ENCODE measurements around the gene SKA3.
"Not testable (repeated sequence)": the region's sequence is repeated elsewhere in the genome, so short reads cannot be mapped to it uniquely, and the experiment has no call there.

SKA3 gene

DNA sequence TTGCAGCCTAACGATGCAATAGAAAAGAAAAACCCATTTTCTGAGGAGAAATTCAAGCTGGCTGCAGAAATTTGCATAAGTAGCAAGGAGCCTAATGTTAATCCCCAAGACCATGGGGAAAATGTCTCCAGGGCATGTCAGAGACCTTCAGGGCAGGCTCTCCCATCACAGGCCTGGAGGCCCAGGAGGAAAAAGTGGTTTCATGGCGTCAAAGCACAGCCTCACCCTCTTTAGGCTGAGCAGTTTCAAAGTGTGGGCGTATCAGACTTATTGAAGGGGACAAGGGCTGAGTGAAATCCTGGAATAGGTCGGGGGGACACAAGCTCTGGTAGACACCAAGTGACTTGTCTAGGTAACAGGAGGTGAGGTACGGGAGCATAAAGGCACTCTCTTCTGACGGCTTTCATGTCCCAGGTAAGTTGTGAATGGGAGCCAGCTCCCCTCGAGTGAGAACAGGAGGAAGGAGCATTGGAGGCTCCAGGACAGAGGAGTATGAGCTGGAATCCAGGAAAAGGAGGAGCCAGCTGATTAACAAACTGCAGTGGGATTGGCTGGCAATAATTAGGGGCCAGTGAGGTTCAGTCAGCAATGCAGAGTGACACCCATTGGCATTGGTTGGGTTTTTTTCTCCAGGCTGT lies 35.9 kb upstream of the SKA3 start:
- no peaks in the 10 kb centered on the region for H3F3A ChIP-seq (ENCODE audit: control insufficient read depth, insufficient read depth)
- H3K9me3 ChIP-seq (ENCODE audit: control insufficient read depth, insufficient read depth, low read length) = no peaks in the 10 kb centered on the region
- H3K27me3 ChIP-seq (ENCODE audit: control insufficient read depth, low read length) = no peaks in the 10 kb centered on the region
- no peaks in the 10 kb centered on the region for H3K36me3 ChIP-seq (ENCODE audit: control insufficient read depth, low read length)
- no peaks in the 10 kb centered on the region for H3K79me2 ChIP-seq (ENCODE audit: control insufficient read depth, low read length)
- no peaks in the 10 kb centered on the region for H4K20me1 ChIP-seq (ENCODE audit: control insufficient read depth, insufficient read depth, low read depth, low read length)
- H3K4me2 ChIP-seq (ENCODE audit: low read length) = no peak overlapping the region
- no peaks in the 10 kb centered on the region for H3K4me1 ChIP-seq (ENCODE audit: control insufficient read depth, low read length)
- no peaks in the 10 kb centered on the region for H3K9me2 ChIP-seq (replicated peaks; ENCODE audit: control insufficient read depth, low read length)
- TF ChIP-seq EZH2phosphoT487 (IDR thresholded peaks at IDR 0.05; ENCODE audit: borderline replicate concordance, low read length) = no peak
- TF ChIP-seq, protein P1, sequence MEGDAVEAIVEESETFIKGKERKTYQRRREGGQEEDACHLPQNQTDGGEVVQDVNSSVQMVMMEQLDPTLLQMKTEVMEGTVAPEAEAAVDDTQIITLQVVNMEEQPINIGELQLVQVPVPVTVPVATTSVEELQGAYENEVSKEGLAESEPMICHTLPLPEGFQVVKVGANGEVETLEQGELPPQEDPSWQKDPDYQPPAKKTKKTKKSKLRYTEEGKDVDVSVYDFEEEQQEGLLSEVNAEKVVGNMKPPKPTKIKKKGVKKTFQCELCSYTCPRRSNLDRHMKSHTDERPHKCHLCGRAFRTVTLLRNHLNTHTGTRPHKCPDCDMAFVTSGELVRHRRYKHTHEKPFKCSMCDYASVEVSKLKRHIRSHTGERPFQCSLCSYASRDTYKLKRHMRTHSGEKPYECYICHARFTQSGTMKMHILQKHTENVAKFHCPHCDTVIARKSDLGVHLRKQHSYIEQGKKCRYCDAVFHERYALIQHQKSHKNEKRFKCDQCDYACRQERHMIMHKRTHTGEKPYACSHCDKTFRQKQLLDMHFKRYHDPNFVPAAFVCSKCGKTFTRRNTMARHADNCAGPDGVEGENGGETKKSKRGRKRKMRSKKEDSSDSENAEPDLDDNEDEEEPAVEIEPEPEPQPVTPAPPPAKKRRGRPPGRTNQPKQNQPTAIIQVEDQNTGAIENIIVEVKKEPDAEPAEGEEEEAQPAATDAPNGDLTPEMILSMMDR (IDR thresholded peaks at IDR 0.05; ENCODE audit: low read depth, low read length, poor library complexity, severe bottlenecking) = no peak
- H3K27ac ChIP-seq (ENCODE audit: low read depth, low read length) = no peak overlapping the region
- no peak overlapping the region for H3K4me3 ChIP-seq (ENCODE audit: low read length)

DNA sequence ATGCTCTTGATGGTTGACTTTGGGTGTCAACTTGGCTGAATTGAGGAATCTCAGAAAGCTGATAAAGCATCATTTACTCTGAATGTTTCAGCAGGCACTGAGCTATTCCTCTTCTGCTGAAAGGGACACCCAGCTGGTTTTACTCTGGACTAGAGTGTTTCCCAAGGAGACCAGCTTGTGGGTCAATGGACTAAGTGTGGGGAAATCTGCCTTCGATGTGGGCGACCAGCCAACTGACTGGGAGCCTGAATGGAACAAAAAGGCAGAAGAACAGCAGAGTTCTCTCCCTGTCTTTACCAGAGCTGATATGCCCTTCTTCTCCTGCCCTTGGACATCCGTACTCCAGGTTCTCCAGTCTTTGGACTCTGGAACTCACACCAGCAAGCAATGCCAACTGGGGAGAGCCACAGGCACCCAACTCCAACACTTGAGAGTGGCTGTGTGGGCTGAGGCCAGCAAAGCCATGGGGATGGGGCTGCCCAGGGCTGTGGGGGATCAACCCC lies 32.4 kb upstream of the SKA3 start:
- Histone ChIP-seq H4K20me1 (ENCODE audit: control insufficient read depth, insufficient read depth, low read depth, low read length) (no peaks in the 10 kb centered on the region), H3K9me3 (ENCODE audit: control insufficient read depth, insufficient read depth, low read length) (no peaks in the 10 kb centered on the region), H3F3A (ENCODE audit: control insufficient read depth, insufficient read depth) (no peaks in the 10 kb centered on the region), H3K27me3 (ENCODE audit: control insufficient read depth, low read length) (no peaks in the 10 kb centered on the region), H3K27ac (ENCODE audit: low read depth, low read length) (no peak overlapping the region), H3K79me2 (ENCODE audit: control insufficient read depth, low read length) (no peaks in the 10 kb centered on the region), H3K9me2 (replicated peaks; ENCODE audit: control insufficient read depth, low read length) (no peaks in the 10 kb centered on the region), H3K36me3 (ENCODE audit: control insufficient read depth, low read length) (no peaks in the 10 kb centered on the region), H3K4me2 (ENCODE audit: low read length) (no peak overlapping the region), H3K4me3 (ENCODE audit: low read length) (no peak overlapping the region), H3K4me1 (ENCODE audit: control insufficient read depth, low read length) (no peaks in the 10 kb centered on the region)
- TF ChIP-seq, protein P1 (IDR thresholded peaks at IDR 0.05; ENCODE audit: low read depth, low read length, poor library complexity, severe bottlenecking) = no peak
- no peak for TF ChIP-seq EZH2phosphoT487 (IDR thresholded peaks at IDR 0.05; ENCODE audit: borderline replicate concordance, low read length)

DNA sequence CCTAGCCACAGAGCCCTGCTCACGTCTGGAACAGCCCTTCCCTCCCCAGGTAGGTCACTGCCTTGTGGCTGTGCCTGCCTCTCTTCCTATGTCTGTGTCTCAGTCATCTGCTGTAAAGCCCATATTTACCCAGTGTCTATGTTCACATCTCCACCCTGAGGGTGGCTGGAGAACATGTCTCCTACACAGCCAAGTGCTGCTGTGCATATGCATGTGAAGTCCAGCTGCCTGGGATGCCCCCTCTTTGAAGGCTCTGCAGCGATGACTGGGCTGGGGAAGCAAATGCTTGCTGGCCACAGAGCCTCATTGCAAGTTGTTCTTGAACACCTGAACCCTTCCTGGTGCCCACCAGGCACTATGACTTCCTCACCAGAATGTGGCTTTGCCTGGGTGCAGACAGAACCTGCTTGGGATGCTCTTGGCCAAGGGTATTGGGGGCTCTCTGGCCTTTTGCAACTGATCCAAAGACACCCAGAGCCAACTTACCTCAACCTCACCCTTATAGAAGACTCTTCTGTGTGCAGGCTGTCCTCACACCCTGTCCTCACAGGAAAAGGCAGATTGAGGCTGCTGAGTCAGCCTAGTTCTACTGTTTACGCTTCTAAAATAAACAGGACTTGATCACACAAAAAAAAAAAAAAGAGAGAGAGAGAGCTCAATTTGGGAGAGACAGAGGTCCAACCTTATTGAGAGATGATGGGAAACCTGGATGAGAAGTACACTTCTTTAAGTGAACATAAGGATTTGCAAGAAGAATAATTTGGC lies 26.6 kb upstream of the SKA3 start:
- no peaks in the 10 kb centered on the region for H3K36me3 ChIP-seq (ENCODE audit: control insufficient read depth, low read length)
- H4K20me1 ChIP-seq (ENCODE audit: control insufficient read depth, insufficient read depth, low read depth, low read length) = no peaks in the 10 kb centered on the region
- H3K9me2 ChIP-seq (replicated peaks; ENCODE audit: control insufficient read depth, low read length) = no peaks in the 10 kb centered on the region
- no peak overlapping the region for H3K27ac ChIP-seq (ENCODE audit: low read depth, low read length)
- H3K4me1 ChIP-seq (ENCODE audit: control insufficient read depth, low read length) = no peaks in the 10 kb centered on the region
- TF ChIP-seq EZH2phosphoT487 (IDR thresholded peaks at IDR 0.05; ENCODE audit: borderline replicate concordance, low read length) = no peak
- TF ChIP-seq, protein P1 (IDR thresholded peaks at IDR 0.05; ENCODE audit: low read depth, low read length, poor library complexity, severe bottlenecking) = no peak
- H3K4me2 ChIP-seq (ENCODE audit: low read length) = no peak overlapping the region
- no peaks in the 10 kb centered on the region for H3F3A ChIP-seq (ENCODE audit: control insufficient read depth, insufficient read depth)
- H3K4me3 ChIP-seq (ENCODE audit: low read length) = no peak overlapping the region
- H3K79me2 ChIP-seq (ENCODE audit: control insufficient read depth, low read length) = no peaks in the 10 kb centered on the region
- no peaks in the 10 kb centered on the region for H3K27me3 ChIP-seq (ENCODE audit: control insufficient read depth, low read length)
- H3K9me3 ChIP-seq (ENCODE audit: control insufficient read depth, insufficient read depth, low read length) = no peaks in the 10 kb centered on the region; the same call in 1 of the 2 replicates

DNA sequence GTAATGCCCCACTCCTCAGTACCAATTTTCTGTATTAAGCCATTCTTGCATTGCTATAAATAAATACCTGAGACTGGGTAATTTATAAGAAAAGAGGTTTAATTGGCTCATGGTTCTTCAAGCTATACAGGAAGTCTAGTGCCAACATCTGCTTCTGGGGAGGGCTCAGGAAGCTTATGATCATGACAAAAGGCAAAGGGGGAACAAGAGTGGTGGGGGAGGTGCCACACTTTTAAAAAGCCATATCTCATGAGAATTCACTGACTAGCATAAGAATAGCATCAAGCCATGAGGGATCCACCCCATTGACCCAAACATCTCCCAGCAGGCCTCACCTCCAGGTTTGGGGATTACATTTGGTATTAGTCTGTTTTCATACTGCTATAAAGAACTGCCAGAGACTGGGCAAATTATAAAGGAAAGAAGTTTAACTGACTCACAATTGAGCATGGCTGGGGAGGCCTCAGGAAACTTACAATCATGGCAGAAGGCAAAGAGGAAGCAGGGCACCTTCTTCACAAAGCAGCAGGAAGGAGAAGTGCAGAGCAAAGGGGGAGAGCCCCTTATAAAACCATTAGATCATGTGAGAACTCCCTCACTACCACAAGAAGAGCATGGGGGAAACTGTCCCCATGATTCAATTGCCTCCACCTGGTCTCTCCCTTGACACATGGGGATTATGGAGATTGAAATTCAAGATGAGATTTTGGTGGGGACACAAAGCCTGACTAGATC lies 25.3 kb upstream of the SKA3 start:
- not testable (repeated sequence) for H3K36me3 ChIP-seq (ENCODE audit: control insufficient read depth, low read length); H3K79me2 ChIP-seq (ENCODE audit: control insufficient read depth, low read length); H3K4me1 ChIP-seq (ENCODE audit: control insufficient read depth, low read length); H3K9me3 ChIP-seq (ENCODE audit: control insufficient read depth, insufficient read depth, low read length); H3K27me3 ChIP-seq (ENCODE audit: control insufficient read depth, low read length); H3K27ac ChIP-seq (ENCODE audit: low read depth, low read length); H3K4me3 ChIP-seq (ENCODE audit: low read length); H3K4me2 ChIP-seq (ENCODE audit: low read length); H3K9me2 ChIP-seq (replicated peaks; ENCODE audit: control insufficient read depth, low read length); H3F3A ChIP-seq (ENCODE audit: control insufficient read depth, insufficient read depth); H4K20me1 ChIP-seq (ENCODE audit: control insufficient read depth, insufficient read depth, low read depth, low read length)

DNA sequence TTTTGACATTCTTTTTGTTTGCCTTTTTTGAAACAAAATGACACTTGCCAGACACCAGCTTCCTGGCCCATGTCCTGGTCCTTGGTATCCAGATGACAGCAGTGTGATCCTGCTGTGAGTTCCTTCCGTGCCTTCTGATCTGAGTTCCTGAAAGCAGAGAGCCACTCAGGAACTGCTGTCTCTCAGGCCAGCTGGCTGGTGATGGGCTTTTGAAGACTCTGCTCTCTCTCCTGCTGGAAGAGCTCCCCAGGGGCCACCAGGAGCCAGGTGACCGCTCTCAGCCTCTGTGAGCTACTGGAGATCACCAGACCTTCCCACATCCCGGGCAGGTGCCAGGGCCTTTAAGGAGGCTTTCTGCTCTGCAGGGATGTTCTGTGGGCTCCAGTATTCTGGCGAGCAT lies 22.0 kb upstream of the SKA3 start:
- not testable (repeated sequence) for H3K9me2 ChIP-seq (replicated peaks; ENCODE audit: control insufficient read depth, low read length); H3K27me3 ChIP-seq (ENCODE audit: control insufficient read depth, low read length)

More for the DNA sequence above, 22.0 kb upstream of the SKA3 start:
- H3K4me1 ChIP-seq (ENCODE audit: control insufficient read depth, low read length); H4K20me1 ChIP-seq (ENCODE audit: control insufficient read depth, insufficient read depth, low read depth, low read length); H3K36me3 ChIP-seq (ENCODE audit: control insufficient read depth, low read length); H3K4me3 ChIP-seq (ENCODE audit: low read length); H3K27ac ChIP-seq (ENCODE audit: low read depth, low read length); H3K4me2 ChIP-seq (ENCODE audit: low read length); H3F3A ChIP-seq (ENCODE audit: control insufficient read depth, insufficient read depth); H3K9me3 ChIP-seq (ENCODE audit: control insufficient read depth, insufficient read depth, low read length); H3K79me2 ChIP-seq (ENCODE audit: control insufficient read depth, low read length): not testable (repeated sequence)

Data from DOHH2 (cell line).